Endothelial cell of umbilical vein (primary cell): Measurements from ENCODE around the gene DIAPH3.

ENCODE experiments used
- EZH2 ChIP-seq: IDR thresholded peaks from 2 replicates; pipeline ENCODE4 v1.6.1; 2012; ENCODE audit warnings: borderline replicate concordance, low read depth, mild to moderate bottlenecking, moderate library complexity, low read length, inconsistent platforms; ENCODE audit not compliant: severe bottlenecking
- POLR2AphosphoS5 ChIP-seq: IDR thresholded peaks from 2 replicates; pipeline ENCODE4 v1.6.1; 2012; ENCODE audit warnings: low read depth, mild to moderate bottlenecking, control low read depth, low read length, moderate library complexity; ENCODE audit not compliant: insufficient read depth

- no peak for TF ChIP-seq EZH2
- TF ChIP-seq POLR2AphosphoS5, result no peak
Measured at GRCh38 chr13:59744747-59745391, 418.9 kb downstream of the DIAPH3 start.
